GM18511 (cell line): Measurements from ENCODE around the gene SLC51A.
"Not testable (repeated sequence)": the region's sequence is repeated elsewhere in the genome, so short reads cannot be mapped to it uniquely, and the experiment has no call there.

Experiments used
- ATAC-seq: cut with Tn5 transposase; IDR thresholded peaks from one replicate; pipeline ENCODE4 v1.9.1; 2021; ENCODE audit warnings: mild to moderate bottlenecking, moderate library complexity; ENCODE audit not compliant: unreplicated experiment

SLC51A gene

DNA sequence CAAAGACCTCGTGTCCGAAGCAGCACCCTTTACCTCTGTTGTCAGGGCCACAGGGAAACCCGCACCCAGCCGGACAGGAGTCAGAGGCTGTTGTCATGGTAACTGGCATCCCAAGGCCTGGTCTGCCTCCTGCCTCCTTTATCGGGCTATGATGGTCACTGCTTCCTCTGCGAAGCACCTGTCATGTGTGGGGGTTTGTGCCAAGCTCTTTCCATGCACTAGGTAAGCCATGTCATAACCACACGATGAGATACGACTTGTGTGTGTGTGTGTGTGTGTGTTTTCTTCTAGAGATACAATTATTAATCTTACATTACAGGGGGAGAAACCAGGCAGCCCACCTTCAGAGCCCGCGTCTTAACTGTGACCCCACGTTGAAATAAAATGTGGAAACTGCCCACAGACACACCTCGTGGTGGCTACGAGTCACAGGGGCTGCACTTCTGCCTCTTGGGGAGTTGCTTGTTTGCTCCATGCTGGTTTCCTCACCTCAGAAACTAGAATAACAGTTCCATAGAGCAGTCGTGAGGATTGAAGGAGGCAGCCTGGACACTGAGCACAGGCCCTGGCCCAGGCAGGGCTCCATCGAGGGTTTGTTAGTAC is 23.1 kb upstream of the SLC51A start:
- no peak for ATAC-seq

- no peak for ATAC-seq
These were observed 22.4 kb upstream of the SLC51A start for GRCh38 chr3:196193736-196194541.

- no peak for ATAC-seq
These were observed 21.8 kb upstream of the SLC51A start for GRCh38 chr3:196194542-196194915.

GRCh38 chr3:196195664-196196265 is 20.6 kb upstream of the SLC51A start:
- ATAC-seq, result no peak

- no peak for ATAC-seq
These were observed 18.8 kb upstream of the SLC51A start for GRCh38 chr3:196197524-196197923.

DNA sequence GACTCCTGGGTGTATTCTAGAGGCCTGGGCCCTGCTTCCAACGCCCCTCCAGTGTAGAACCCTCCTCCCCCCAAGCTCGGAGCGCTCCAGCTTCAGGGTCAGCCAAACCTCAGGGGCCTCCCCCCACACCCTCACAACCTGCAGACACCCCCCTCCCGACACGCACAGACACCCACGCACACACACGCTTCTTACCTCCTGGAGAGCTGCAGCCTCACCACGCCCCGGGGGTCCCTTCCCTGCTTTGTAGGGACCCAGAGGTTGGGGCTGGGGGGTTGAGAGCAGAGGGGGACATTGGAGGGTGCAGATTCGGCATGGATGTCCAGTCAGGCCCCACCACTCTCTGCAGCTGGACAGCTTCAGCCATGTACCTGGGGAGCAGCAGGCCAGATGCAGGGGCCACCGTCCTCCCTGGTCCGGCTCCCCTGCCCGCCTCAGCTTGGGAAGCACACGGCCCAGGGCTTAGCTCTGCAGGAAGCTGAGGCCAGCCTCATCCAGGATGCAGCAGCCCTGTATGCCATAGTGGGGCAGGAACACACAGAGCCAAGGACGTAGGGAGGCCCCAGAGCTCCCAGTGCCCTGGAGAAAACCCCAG is 18.2 kb upstream of the SLC51A start:
- ATAC-seq, result no peak

DNA sequence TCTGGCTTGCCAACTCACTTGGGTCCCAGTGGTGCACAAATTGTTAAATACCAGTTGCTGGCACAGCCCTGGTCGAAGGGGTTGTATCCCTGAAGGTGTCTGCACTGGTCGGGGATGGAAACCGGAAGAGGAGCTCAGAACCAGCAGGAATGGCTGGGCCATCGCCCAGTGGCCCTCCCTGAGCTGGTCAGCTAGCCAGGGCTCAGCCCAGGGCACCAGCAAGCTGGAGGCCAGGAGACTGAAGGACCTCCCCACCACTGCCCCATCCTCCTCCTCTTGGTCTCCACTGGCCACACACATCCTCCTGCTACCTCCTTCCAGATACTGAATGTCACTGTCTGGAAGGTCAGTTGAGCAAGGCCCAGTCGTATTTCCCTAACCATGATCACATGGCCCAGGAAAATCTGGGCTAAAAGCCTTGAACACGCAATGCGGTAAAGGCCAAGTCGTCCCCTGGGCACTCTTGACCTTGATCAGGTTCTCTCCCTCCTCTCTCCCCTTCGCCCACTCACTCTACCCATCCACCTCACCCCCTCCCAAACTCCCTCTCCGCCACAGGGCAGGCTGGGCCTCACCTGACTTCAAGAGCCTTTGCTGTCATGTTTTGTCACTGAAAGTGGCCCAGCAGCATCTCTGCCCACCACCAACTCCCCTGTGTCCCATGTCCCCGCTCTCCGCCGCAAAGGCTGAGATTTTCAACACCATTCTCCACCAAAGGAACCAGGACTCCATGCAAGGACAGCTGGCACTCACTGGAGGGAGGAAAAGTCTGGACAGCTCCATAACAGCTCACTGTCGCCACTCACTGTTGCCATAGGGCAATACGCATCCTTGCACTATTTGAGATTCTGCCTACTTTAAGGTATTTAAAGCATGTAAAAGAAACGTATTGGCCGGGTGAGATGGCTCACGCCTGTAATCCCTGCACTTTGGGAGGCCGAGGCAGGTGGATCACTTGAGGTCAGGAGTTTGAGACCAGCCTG is 17.3 kb upstream of the SLC51A start:
- no peak for ATAC-seq

DNA sequence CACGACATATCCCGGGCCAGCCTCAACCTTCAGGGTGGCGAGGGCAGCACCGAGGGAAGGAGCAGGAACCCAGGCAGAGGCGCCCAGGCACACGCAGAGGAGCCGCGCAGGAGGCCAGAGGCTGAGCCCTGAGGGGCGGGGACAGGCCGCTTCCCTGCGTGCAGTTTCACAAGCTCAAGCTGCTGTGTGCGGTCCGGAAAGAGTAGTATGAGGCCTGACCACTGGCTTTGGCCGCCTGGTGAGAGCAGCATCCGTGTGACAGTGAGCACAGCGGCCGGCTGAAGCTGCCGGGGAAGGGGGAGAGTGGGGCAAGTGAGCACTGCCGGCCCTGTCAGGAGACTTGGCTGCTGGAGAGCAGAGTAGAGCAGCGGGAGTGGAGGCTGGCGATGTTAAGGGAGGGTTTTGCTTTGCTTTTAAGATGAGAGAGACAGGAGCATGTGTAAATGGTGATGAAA is 13.8 kb upstream of the SLC51A start:
- no peak for ATAC-seq

GRCh38 chr3:196203846-196204245 is 12.5 kb upstream of the SLC51A start:
- ATAC-seq, result no peak

DNA sequence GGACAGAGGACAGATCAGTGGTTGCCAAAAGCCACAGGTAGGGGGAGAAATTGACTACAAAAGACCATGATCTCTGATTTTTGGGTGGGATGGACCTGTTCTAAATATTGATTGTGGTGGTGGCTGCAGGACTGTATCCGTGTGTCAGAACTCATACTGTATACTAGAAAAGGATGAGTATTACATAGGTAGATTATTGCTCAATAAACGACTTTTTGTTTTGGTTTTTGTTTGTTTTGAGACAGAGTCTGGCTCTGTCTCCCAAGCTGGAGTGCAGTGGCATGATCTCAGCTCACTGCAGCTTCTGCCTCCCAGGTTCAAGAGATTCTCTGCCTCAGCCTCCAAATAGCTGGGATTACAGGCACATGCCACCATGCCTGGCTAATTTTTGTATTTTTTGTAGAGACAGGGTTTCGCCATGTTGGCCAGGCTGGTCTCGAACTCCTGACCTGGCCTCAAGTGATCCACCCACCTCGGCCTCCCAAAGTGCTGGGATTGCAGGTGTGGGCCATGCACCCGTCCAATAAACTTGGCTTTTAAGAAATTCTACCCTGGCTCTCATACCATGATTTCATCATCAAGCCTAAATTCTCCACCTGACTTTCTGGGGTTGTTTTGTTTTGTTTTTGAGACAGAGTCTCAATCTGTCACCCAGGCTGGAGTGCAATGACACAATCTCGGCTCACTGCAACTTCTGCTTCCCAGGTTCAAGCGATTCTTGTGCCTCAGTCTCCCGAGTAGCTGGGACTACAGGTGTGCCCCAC is 10.7 kb upstream of the SLC51A start:
- not testable (repeated sequence) for ATAC-seq

DNA sequence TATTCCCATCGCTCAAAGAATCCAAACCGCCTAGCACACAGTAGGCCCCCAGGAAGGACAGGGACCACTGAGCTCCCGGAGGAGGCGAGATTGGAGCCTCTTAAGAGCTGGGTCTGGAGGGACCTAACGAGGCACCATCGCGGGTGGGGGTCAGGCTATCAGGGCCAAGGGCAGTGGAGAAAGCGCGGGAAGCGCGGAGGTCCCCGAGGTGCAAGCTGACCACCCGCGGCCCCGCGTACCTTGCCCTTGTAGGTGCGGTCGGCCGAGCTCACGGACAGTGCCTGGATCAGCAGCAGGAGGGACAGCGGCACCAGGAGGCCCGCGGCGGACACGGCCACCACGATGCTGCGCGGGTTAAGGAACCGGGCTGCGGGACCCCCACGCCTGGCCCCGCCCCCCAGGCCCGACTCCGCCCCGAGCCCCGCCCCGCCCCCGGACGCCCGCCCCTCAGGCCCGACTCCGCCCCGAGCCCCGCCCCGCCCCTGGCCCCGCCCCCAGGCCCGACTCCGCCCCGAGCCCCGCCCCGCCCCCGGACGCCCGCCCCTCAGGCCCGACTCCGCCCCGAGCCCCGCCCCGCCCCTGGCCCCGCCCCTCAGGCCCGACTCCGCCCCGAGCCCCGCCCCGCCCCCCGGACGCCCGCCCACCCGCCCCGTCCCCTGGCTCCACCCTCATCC is 9.0 kb upstream of the SLC51A start:
- ATAC-seq, result no peak

DNA sequence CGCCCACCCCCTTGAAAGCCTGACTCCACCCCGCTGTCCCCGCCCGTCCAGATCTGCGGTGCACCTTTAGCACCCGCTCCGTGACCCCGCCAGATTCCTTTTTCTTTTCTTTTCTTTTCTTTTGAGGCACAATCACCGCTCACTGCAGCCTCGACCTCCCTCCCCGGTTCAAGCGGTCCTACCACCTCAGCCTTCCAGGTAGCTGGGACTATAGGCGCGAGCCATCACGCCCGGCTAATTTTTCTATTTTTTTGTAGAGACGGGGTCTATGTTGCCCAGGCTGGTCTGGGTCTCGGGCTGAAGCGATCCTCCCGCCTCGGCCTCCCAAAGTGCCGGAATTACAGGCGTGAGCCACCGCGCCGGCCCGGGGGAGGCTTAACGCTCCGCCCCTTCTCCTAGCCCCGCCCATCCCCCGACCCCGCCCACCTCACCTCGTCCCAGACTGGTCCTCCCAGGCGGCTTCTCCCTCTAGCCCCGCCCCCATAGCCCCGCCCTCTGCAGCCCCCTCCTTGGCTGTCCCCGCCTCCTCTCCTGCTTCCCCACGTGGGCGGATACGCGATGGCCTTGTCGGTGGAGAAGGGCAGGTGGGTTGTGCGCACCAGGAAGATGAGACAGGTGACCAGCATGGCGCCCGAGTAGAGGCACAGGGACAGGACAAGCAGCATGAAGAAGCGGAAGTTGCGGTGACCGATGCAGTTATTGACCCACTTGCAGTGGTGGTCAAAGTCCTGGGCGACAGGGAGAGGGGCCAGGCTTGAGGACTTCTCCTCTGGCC is 8.3 kb upstream of the SLC51A start:
- ATAC-seq, result no peak

DNA sequence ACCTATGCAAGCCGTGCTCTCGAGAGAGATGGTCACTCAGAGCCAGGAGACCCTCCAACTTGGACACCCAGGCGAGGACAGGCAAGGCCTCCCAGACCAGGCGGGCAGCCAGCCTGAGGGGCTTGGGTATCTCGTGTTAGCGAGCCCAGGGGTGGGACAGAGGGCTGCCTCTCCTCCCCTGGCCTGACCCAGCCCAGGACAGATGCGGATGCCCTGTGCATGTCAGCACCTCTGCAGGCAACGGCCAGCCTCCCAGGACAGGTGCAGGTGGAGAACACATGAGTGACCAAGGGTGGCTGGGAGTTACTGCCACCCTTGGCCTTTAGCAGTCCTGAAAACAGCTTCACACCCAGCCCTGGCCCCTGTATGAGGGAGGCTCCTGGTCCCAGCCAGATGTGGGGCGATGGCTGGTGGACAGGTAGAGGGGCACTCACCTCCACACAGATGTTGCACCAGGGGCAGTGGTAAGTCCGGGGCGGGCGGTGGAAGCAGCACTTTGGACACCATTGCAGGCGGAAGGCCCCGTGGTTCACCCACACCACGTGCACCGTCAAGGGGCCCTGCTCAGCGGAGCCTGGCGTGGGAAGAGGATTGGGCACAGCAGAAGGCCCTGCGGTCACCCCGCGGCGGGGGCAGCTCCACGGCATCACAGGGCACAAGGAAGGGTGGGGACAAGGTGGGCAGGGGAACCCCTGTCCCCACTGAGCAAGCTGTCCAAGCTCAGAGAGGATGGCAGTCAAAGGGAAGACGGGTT is 7.2 kb upstream of the SLC51A start:
- ATAC-seq, result no peak

GRCh38 chr3:196209944-196210672 is 6.2 kb upstream of the SLC51A start:
- not testable (repeated sequence) for ATAC-seq

DNA sequence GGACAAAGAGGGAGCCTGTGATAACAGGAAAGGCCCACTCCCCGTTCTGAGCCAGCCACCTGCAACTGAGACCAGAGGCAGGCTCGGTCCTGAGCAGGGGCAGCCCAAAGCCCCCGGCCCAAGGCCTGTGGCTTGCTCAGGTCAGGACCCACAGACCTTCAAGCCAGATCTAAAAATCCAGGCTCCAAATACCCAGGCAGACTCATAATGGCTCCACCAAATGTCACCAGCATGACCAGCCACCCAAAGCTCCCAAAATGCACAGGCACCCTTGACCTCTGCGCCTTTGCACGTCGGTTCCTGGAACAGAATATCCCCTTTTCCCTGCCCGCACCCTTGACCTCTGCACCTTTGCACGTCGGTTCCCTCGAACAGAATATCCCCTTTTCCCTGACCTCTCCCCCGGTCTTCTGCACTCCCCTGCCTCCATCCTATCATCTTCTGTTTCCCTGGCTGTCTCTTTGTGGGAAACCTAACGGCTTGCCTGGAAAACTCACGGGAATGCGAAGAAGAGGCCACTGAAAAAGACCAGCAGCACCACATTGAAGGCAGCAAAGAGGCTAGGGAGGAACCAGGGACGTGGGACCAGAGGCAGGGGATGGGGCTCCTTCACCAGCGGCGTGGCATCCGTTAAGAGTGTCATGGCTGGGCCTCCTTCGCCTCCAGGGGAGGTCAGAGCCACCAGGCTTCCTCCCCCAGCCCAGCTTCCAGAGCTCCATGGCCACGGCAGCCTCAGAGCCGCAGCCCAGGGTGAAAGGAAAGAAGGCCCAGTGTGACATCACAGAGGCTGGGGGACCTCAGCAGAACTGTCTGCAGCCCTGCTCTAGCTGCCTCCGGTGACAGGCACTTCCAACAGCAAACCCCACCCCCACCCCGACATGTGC is 5.4 kb upstream of the SLC51A start, which contains the start of gene ZDHHC19:
Gene ZDHHC19 (minus strand): TSS at position 728 of the 884 bp plus-strand sequence. CDS start 85 bp downstream, at position 643.
- no peak for ATAC-seq
